Inferior parietal cortex (tissue), 1 donor: ENCODE results near the gene WDR54.
"Not testable (repeated sequence)": the region's sequence is repeated elsewhere in the genome, so short reads cannot be mapped to it uniquely, and the experiment has no call there.

Experiments used
- DNase-seq: peaks from one replicate; pipeline ENCODE4 v3.0.0-alpha.2; 2016; ENCODE audit errors: extremely low spot score

Gene WDR54

GRCh38 chr2:74406035-74406434, 15.5 kb upstream of the WDR54 start:
- DNase-seq: no peak

- no peak for DNase-seq
Observed at GRCh38 chr2:74407682-74408081, 13.8 kb upstream of the WDR54 start.

GRCh38 chr2:74413001-74413698, 8.4 kb upstream of the WDR54 start:
- no peak for DNase-seq

GRCh38 chr2:74414441-74414840, 7.1 kb upstream of the WDR54 start:
- no peak for DNase-seq

GRCh38 chr2:74414881-74415761, 6.4 kb upstream of the WDR54 start:
- no peak for DNase-seq

DNA sequence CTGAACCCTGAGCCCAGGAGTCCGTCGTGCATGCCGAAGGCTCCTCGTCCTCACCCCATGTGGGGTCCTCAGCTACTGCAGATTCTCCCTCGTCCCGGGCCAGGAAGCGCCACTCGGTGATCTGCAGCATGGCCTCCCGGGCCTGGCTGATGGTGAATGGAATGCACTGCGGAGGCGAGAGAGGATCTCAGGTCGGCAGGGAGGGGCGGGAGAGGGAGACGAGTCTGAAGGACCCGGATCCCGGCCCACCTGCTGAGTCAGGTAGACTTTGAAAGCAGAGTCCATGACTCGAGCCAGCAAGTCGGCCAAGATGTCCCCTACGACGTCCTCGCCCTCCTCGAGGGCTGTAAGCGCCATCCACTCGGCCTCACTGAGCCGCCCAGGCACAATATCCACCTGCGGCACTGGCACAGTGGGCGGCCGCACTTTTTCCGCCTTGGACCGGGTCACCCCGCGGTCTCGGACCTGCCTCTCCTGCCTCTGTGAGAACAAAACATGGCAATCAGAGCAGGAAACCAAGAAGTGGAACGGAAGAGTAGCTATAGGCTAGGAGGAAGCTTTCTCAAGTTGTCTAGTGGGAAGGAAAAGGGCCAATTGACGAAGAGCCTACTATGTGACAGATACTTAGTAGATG, 5.7 kb upstream of the WDR54 start:
- no peak for DNase-seq

DNA sequence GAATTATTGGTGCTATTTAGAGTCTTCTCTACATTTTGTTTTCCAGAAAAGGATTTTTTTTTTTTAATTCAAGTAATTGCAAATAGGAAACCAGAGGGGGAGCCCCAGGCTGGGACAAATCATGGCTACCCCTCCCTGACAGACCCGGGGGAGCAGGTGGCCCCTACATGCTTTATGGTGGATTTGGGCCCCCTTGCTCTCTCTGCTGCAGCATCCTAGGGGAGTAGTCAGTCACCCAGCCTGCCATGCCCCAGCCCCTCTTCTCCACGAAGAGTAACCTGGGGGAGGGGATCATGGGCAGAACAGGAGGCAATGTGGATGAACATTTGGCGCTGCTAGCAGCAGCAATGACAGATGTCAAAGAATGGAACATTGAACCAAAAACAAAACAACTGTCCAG, 4.8 kb upstream of the WDR54 start:
- DNase-seq: no peak

- no peak for DNase-seq
Observed at GRCh38 chr2:74417197-74417596, 4.3 kb upstream of the WDR54 start.

DNA sequence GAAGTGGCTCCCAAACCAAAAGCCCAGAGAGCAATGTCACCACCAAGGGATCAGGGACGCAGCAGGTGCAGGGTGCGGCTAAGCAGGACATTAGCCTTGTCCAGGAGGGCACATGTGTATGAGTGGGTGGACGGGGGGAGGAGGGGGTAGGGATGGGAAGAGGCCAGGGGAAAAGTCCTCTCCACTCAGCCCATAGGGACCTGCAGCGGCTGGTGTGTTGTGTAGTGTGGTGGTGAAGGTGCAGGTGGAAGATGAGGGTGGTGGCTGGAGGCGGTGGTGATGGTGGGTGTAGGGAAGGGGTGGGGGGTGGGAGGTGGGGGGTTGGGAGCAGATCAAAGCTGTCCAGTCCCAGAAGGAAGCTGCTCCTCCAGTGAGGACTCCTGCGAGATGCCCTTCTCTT, 3.8 kb upstream of the WDR54 start:
- no peak for DNase-seq

DNA sequence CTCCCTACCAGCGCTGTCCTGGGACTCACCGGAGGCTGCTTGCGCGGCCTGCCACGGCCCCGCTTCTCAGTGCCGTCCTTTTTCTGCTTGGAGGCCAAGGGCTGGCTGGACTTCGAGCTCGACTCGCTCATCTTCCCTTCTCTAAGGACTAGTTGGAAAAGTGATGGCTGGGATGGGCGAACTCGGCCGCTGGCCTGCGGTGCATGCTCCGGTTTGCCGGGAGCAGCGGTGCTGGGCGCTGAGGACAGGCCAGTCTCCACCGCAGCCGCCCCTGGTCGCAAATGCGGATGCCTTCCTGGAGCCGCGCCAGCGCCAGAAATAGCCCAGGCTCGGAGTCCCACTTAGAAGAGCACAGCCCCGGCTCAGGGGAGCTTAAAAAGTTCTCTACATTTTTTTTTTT, 3.2 kb upstream of the WDR54 start:
- DNase-seq: no peak

GRCh38 chr2:74419345-74419744, 2.2 kb upstream of the WDR54 start:
- DNase-seq: no peak

DNA sequence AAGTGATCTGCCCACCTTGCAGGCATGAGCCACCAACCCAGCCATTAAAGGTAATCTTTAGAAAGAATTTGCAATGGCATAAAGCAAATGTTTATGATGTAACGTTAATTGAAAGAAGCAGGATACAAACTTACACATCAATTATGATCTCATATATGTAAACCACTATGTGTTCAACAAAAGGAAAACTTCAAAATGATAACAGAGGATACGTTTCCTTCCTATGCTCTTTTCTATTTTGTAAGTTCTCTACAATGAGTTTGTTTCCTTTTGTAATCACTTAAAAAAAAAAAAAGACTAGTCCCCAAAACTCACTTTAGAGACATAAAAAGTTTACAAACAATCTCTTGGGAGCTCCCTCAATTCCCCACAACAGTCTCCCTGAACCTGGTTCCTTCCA, 1.5 kb upstream of the WDR54 start:
- DNase-seq: no peak

DNA sequence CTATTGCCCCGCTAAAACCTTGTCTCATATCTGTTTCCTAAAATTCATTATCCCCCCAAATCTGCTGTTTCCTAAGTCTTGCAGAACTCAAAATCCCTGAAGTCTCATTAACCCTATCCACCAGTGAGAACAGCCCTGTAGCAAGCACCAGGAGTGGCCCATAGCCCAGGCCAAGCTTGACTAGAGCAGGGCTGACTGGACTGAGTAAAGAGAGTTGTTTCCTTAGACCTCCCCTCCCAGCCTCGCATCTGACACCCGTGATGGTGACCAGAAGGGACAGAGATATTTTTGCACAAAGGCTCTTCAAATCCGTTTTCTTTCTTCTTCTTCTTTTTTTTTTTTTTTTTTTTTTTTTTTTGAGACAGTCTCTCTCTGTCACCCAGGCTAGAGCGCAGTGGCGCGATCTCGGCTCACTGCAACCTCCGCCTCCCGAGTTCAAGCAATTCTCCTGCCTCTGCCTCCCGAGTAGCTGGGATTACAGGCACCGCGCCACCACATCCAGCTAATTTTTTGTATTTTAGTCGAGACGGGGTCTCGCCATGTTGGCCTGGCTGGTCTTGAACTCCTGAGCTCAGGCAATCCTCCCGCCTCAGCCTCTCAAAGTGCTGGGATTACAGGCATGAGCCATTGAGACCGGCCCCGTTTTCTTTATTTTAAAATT, 957 bp upstream of the WDR54 start:
- DNase-seq: not testable (repeated sequence)

- DNase-seq: no peak
Observed at GRCh38 chr2:74423231-74424095, 1.9 kb downstream of the WDR54 start.

DNA sequence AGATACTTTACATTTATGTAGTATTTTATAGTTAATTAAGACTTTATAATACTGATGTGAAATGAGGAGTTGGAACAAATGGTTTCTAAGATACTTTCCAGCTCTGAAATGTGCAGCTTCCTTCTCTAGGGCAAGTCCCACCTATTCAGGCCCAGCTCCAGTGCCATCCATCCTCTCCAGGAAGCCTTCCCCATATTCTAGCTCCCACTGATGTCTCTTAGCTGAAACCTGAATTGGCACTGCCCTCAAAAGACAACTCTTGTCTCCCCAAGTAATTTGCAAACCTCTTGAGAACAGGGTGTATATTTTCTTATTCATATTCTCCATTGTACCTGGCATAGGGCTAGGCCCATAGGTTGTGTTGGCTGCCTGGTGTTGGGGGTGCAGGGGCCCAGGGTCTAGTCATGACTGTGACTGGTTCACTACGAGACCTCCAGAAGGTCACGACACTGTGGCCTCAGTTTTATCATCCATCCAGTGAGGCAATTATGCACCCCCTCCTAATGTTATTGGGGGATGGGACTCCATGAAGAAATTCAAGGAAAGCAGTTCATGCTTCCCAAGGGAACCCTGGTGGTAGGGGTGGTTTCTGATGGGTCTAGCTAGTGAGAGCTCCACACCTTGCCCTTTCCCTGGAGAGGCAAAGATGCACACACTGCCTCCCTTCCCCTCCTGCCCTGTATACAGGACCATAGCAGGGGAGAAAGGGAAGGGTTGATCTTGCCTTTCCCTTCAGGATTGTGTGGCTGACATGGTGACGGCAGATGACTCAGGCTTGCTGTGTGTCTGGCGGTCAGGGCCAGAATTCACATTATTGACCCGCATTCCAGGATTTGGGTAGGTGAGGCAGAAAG, 2.8 kb downstream of the WDR54 start:
- no peak for DNase-seq

DNA sequence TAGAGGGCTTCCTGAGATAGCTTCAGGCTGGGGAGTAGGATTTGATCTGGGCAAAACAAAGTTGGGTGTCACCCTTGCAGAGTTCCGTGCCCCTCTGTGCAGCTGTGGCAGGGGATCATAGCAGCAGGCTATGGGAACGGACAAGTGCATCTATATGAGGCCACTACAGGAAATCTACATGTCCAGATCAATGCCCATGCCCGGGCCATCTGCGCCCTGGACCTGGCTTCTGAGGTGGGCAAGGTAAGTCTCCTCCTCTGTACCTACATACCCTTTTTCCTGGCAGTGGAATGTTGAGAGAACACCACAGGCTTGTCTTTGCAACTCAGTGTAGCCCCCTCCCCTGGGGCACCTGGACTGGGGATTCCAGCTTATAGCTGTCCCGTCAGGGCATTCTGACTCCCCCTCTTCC, 3.5 kb downstream of the WDR54 start:
- no peak for DNase-seq

DNA sequence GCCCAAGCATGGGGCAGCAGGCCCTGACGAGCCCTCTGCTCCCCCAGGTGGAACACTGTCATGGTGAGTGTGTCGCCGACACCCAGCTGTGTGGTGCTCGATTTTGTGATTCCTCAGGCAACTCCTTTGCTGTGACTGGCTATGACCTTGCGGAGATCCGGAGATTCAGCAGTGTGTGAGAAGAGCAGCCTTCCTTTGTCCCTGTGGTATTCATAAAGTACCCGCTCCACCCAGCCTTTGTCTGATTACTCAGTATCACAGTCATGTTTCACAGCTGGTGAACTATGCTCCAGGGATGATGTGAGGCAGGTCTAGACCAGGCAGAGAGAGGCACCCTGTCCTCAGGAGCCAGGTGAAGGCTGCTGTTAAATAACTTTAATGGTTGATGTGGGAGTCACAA, 4.0 kb downstream of the WDR54 start:
- no peak for DNase-seq

GRCh38 chr2:74426181-74426758, 4.7 kb downstream of the WDR54 start:
- DNase-seq: no peak

DNA sequence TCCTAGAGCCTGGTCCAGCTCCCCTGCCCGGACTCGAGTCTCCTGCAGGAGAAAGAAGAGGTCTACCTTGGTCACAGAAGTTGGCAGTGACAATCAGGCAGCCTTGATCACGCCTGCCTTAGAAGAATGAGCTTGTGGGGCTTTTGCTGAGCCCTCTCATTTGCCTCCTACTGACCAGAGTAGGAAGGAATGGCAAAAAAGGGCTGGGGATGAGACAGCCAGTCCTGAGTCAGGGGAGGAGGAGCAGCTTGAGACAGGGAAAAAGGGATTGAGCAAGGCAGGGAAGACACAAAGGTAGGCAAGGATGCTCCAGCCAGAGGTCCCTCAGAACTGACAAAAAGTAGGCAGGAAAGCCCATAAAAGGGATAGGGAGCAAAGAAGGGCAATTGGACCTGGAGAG, 6.0 kb downstream of the WDR54 start:
- no peak for DNase-seq

GRCh38 chr2:74428675-74429074, 7.1 kb downstream of the WDR54 start:
- DNase-seq: no peak
